GM12878 (cell line): ENCODE measurements around the gene SGMS1. TPM values are rescaled to one million over a fixed set of nuclear protein-coding genes. Genes with fewer than 3 reads are reported as not detected.
"Not testable (repeated sequence)": the region's sequence is repeated elsewhere in the genome, so short reads cannot be mapped to it uniquely, and the experiment has no call there.

ENCODE experiments used
- ATAC-seq: fragments of 200-7000 bp; cut with Tn5 transposase; 3 replicates; pipeline ENCODE4 v1.9.1; 2020; ENCODE audit warnings: mild to moderate bottlenecking, moderate library complexity
- BruUV-seq: library from RNA; stranded (reverse); fragments of 400-500 nt; replicated peaks from 2 replicates; lab custom pipeline; 2021; lab: Mats Ljungman, UMichigan
- CTCF ChIA-PET: fragments of 300-600 bp; sonication (Branson Sonifier 250); formaldehyde crosslinking; extraction: SDS; loops from one replicate; lab custom pipeline; 2021; ENCODE audit warnings: inconsistent platforms; lab: Yijun Ruan, JAX
- POLR2A ChIA-PET: fragments of 350-600 bp; formaldehyde crosslinking; extraction: SDS; loops from one replicate; lab custom pipeline; 2021; ENCODE audit warnings: inconsistent platforms; lab: Charles Lee
- RAD21 ChIA-PET: fragments of 300-600 bp; sonication (Branson Sonifier 250); formaldehyde crosslinking; loops from one replicate; lab custom pipeline; 2023; ENCODE audit warnings: antibody characterized with exemption; ENCODE audit not compliant: unreplicated experiment; lab: Charles Lee
- SMC1A ChIA-PET: fragments of 300-600 bp; sonication (Branson Sonifier 250); formaldehyde crosslinking; loops from one replicate; lab custom pipeline; 2023; ENCODE audit not compliant: unreplicated experiment, uncharacterized antibody; lab: Charles Lee
- DNase-seq: peaks from one replicate; pipeline ENCODE4 v3.0.0-alpha.2; 2011; ENCODE audit warnings: low read depth, low spot score
- FAIRE-seq: peaks from 3 replicates; lab custom pipeline; 2011; peaks lifted over from hg19 to GRCh38; lab: Jason Lieb, UNC
- H2AFZ ChIP-seq: 2 replicates; pipeline ENCODE4 v1.6.0; 2011; ENCODE audit warnings: low read depth, low read length, control low read depth; ENCODE audit not compliant: control insufficient read depth
- H3K27ac ChIP-seq: 2 replicates; pipeline ENCODE4 v1.5.1; 2011; ENCODE audit warnings: control low read depth; ENCODE audit not compliant: control insufficient read depth, insufficient read depth
- H3K27me3 ChIP-seq, 2 experiments: replicated peaks in 1 of 2; 2 replicates each; pipeline versions ENCODE4 v1.6.0 to v1.6.1; 2011; ENCODE audit warnings: low read length in 1 of 2; ENCODE audit not compliant: control insufficient read depth in 2 of 2, insufficient read depth in 2 of 2
- H3K36me3 ChIP-seq, 2 experiments: 2 replicates each; pipeline ENCODE4 v1.5.1; 2011; ENCODE audit warnings: low read length in 1 of 2; ENCODE audit not compliant: control insufficient read depth in 2 of 2, insufficient read depth in 2 of 2
- H3K4me1 ChIP-seq: 2 replicates; pipeline ENCODE4 v1.6.1; 2011; ENCODE audit warnings: mild to moderate bottlenecking, low read length, moderate library complexity, mixed read lengths; ENCODE audit not compliant: control insufficient read depth, insufficient read depth
- H3K4me2 ChIP-seq: 2 replicates; pipeline ENCODE4 v1.6.0; 2011; ENCODE audit warnings: control low read depth; ENCODE audit not compliant: control insufficient read depth, insufficient read depth
- H3K4me3 ChIP-seq: fragments of 200-600 bp; sonication (generic); 2 replicates; pipeline ENCODE4 v1.5.1; 2016
- H3K79me2 ChIP-seq: 2 replicates; pipeline ENCODE4 v1.6.0; 2011; ENCODE audit warnings: low read length; ENCODE audit not compliant: control insufficient read depth, insufficient read depth
- H3K9ac ChIP-seq: 2 replicates; pipeline ENCODE4 v1.8.0; 2011; ENCODE audit warnings: low read length, control low read depth, mixed read lengths; ENCODE audit not compliant: control insufficient read depth, insufficient read depth
- H3K9me3 ChIP-seq: replicated peaks from 3 replicates; pipeline ENCODE4 v1.5.1; 2011; ENCODE audit warnings: mild to moderate bottlenecking, low read length; ENCODE audit not compliant: control insufficient read depth, insufficient read depth
- H4K20me1 ChIP-seq: 2 replicates; pipeline ENCODE4 v1.6.0; 2011; ENCODE audit not compliant: control insufficient read depth, insufficient read depth
- BCL3 ChIP-seq: IDR thresholded peaks from 2 replicates; pipeline ENCODE4 v1.6.1; 2011; ENCODE audit warnings: borderline replicate concordance, low read depth, mild to moderate bottlenecking, moderate library complexity, low read length; ENCODE audit not compliant: insufficient read depth, poor library complexity, severe bottlenecking
- BCLAF1 ChIP-seq: fragments of 450-650 bp; IDR thresholded peaks from 2 replicates; pipeline ENCODE4 v1.6.1; 2017; ENCODE audit warnings: antibody characterized with exemption, mild to moderate bottlenecking, moderate library complexity
- CEBPB ChIP-seq, 2 experiments: fragments of 150-350 bp in 1 of 2; IDR thresholded peaks; 2 replicates each; pipeline ENCODE4 v1.6.1; 2012 to 2014; ENCODE audit warnings: low read depth in 2 of 2, low read length in 2 of 2, borderline replicate concordance in 1 of 2, inconsistent platforms in 1 of 2
- IKZF2 ChIP-seq, 2 experiments: fragments of 450-650 bp; IDR thresholded peaks; 2 replicates each; pipeline ENCODE4 v1.6.1; 2017; ENCODE audit warnings: mild to moderate bottlenecking in 2 of 2, moderate library complexity in 2 of 2
- IRF4 ChIP-seq: IDR thresholded peaks from 2 replicates; pipeline ENCODE4 v1.6.1; 2011; ENCODE audit warnings: low read depth, low read length
- KDM1A ChIP-seq: fragments of 200-600 bp; sonication (generic); IDR thresholded peaks from 2 replicates; pipeline ENCODE4 v1.6.1; 2016; ENCODE audit warnings: borderline replicate concordance
- NR2C1 ChIP-seq: fragments of 450-650 bp; IDR thresholded peaks from 2 replicates; pipeline ENCODE4 v1.6.1; 2017; ENCODE audit warnings: antibody characterized with exemption, mild to moderate bottlenecking, moderate library complexity
- RELB ChIP-seq: fragments of 450-650 bp; IDR thresholded peaks from 2 replicates; pipeline ENCODE4 v1.6.1; 2017; ENCODE audit warnings: low read depth, mild to moderate bottlenecking, moderate library complexity
- RUNX3 ChIP-seq: IDR thresholded peaks from 2 replicates; pipeline ENCODE4 v1.6.1; 2012; ENCODE audit warnings: low read length, inconsistent platforms
- TARDBP ChIP-seq: IDR thresholded peaks from 2 replicates; pipeline ENCODE4 v1.6.1; 2016; ENCODE audit warnings: borderline replicate concordance
- YY1 ChIP-seq: IDR thresholded peaks from 2 replicates; pipeline ENCODE4 v1.6.1; 2011; ENCODE audit warnings: low read depth, mild to moderate bottlenecking, low read length
- ZNF687 ChIP-seq: fragments of 450-650 bp; IDR thresholded peaks from 2 replicates; pipeline ENCODE4 v1.6.1; 2017; ENCODE audit warnings: mild to moderate bottlenecking, moderate library complexity
- WGBS: methylation state at CpG from one replicate; pipeline ENCODE4 v1.1.6; 2016; ENCODE audit warnings: low lambda C conversion rate; ENCODE audit not compliant: insufficient replicate concordance, insufficient coverage; ENCODE audit errors: missing lambda C conversion rate; 5-methylcytosine and 5-hydroxymethylcytosine counted together
- in situ Hi-C: fragments of 300-500 bp; cut with MboI; formaldehyde crosslinking; loops from 9 replicates; pipeline ENCODE4 v1.14.3; 2018; ENCODE audit warnings: mixed read lengths
- intact Hi-C: fragments of 100-400 bp; cut with micrococcal nuclease; formaldehyde crosslinking; loops from one replicate; pipeline ENCODE4 v1.14.2; 2022; ENCODE audit not compliant: unreplicated experiment
- polyA plus RNA-seq, 11 experiments: library from polyadenylated mRNA; depleted of rRNA in 4 of 11; unstranded in 6 of 11; stranded (reverse) in 5 of 11; fragments of >200 nt; fragmentation: Nextera tagmentation in 4 of 11; fragmentation: Illumina TruSeq in 1 of 11; extraction: Ambion mirVana in 4 of 11; extraction: Trizol in 1 of 11; gene quantifications; 1 replicate in 1 of 11; 2 replicates in 10 of 11; pipeline versions ENCODE4 v1.2.1 to v1.2.3, GENCODE V29; 2011 to 2016; ENCODE audit warnings: inconsistent platforms in 2 of 11, missing spikeins in 2 of 11, low read depth in 1 of 11
- total RNA-seq, 4 experiments: library from RNA; depleted of rRNA in 3 of 4; stranded (reverse); fragments of >200 nt in 3 of 4; fragmentation: Illumina TruSeq in 1 of 4; extraction: Trizol in 1 of 4; gene quantifications; 2 replicates each; pipeline versions ENCODE4 v1.2.1 to v1.2.3, GENCODE V29; 2013 to 2021

SGMS1 gene
- total and polyA plus RNA-seq, 10 of the 15 experiments (the other 5 are each of a cell fraction or from before 2014, with no cell fraction given): 1.4 to 14.5 (median 4.9) TPM

- TF ChIP-seq BCLAF1 (no peak), IKZF2 (IDR thresholded peaks at IDR 0.05) (peak; percentile 71 to 83; a peak in 3 of 4 replicates), CEBPB (IDR thresholded peaks at IDR 0.05; ENCODE audit: borderline replicate concordance in 1 of 2, low read depth in 2 of 2, low read length in 2 of 2) (no peak), IRF4 (no peak), KDM1A (no peak), BCL3 (no peak), TARDBP (no peak)
Observed at GRCh38 chr10:50623663-50624412, at the start of gene SGMS1 (continued).

GRCh38 chr10:50672152-50672551 is 48.4 kb upstream of the SGMS1 start:
- H3K9me3 ChIP-seq, in situ Hi-C loops, H3K4me1 ChIP-seq, H3K4me2 ChIP-seq, H3K27ac ChIP-seq, intact Hi-C loops, H3K27me3 ChIP-seq, CTCF ChIA-PET, POLR2A ChIA-PET, FAIRE-seq, H3K79me2 ChIP-seq, H4K20me1 ChIP-seq, BruUV-seq, H3K36me3 ChIP-seq, DNase-seq, RAD21 ChIA-PET, SMC1A ChIA-PET, H3K9ac ChIP-seq, H3K4me3 ChIP-seq: not testable (repeated sequence)
- TF ChIP-seq NR2C1 (peak; percentile 54), RELB (peak; percentile 73), ZNF687 (0 out of 2 replicates have a peak, but pooled peaks have one; percentile 22), RUNX3 (peak; percentile 55), YY1 (peak; percentile 94)
- ATAC-seq: peak; percentile 63
- whole genome bisulfite sequencing: 100% methylated on average over 1 of the region's 1 CpG
- peak overlapping the region; percentile 75 for H2AFZ ChIP-seq
